ENCODE results near the gene GFRA3.

The GFRA3 gene

DNA sequence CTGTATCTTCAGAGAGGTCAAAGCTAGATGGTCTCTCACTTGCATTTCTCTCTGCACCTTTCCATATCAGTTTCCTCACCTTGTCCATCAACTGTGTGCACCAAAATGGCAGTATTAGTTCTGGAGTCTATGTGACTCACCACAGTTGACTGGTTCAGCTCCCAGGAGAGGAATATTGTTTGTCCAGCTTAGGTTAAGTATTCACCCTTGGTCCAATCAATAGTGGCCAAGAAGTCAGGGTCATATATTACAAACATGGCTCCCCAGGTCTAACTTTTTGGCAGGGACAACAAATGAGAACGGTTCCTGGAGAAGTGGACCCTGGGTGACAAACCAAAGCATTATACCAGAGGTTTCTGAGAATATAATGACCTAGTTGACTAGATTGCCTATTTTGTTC lies 36.4 kb downstream of the GFRA3 start:
- DNase-seq (ENCODE audit: extremely low read depth, low read depth), result no peak

GRCh38 chr5:138234651-138235050 lies 39.8 kb downstream of the GFRA3 start:
- no peak for DNase-seq (ENCODE audit: extremely low read depth, low read depth)
- TF ChIP-seq, protein P1, sequence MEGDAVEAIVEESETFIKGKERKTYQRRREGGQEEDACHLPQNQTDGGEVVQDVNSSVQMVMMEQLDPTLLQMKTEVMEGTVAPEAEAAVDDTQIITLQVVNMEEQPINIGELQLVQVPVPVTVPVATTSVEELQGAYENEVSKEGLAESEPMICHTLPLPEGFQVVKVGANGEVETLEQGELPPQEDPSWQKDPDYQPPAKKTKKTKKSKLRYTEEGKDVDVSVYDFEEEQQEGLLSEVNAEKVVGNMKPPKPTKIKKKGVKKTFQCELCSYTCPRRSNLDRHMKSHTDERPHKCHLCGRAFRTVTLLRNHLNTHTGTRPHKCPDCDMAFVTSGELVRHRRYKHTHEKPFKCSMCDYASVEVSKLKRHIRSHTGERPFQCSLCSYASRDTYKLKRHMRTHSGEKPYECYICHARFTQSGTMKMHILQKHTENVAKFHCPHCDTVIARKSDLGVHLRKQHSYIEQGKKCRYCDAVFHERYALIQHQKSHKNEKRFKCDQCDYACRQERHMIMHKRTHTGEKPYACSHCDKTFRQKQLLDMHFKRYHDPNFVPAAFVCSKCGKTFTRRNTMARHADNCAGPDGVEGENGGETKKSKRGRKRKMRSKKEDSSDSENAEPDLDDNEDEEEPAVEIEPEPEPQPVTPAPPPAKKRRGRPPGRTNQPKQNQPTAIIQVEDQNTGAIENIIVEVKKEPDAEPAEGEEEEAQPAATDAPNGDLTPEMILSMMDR (IDR thresholded peaks at IDR 0.05; ENCODE audit: low read depth, low read length), result no peak

More for the DNA sequence above, 36.4 kb downstream of the GFRA3 start:
- TF ChIP-seq, protein P1 (IDR thresholded peaks at IDR 0.05; ENCODE audit: low read depth, low read length), result no peak

- no peak for DNase-seq (ENCODE audit: extremely low read depth, low read depth)
- TF ChIP-seq, protein P1 (IDR thresholded peaks at IDR 0.05; ENCODE audit: low read depth, low read length), result no peak
These were observed 41.1 kb downstream of the GFRA3 start for GRCh38 chr5:138233280-138233679.

DNA sequence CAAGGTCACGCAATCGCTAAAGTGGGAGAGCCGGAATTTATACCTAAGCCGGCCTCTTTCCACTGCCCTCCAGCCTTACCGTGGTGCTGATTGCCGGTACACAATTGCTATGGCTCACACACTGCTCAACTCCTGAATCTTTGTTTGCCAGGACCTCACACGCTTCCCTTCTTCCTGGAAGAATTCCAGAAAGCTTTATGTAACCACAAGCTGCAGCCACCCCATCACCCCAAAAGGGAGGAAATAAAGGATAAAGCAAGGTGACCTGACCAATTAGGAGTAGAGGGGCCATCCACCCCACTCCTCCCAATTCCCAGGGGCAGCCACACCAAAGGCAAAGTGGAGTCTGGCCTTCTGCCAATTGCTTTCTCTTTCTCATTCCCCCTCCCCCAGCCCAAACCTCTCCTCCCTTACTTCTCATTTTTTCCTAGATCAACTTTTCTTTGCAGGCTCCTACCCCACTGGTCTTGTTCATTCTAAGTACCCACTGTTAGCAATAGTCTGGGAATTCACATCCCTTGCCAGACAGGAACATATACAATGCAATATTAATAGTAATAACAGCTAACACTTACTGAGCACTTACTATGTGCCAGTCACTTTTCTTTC lies 43.3 kb downstream of the GFRA3 start:
- TF ChIP-seq, protein P1 (IDR thresholded peaks at IDR 0.05; ENCODE audit: low read depth, low read length), result no peak
- no peak for DNase-seq (ENCODE audit: extremely low read depth, low read depth)

GRCh38 chr5:138230261-138230660 lies 44.2 kb downstream of the GFRA3 start:
- DNase-seq (ENCODE audit: extremely low read depth, low read depth), result no peak
- TF ChIP-seq, protein P1 (IDR thresholded peaks at IDR 0.05; ENCODE audit: low read depth, low read length), result no peak

DNA sequence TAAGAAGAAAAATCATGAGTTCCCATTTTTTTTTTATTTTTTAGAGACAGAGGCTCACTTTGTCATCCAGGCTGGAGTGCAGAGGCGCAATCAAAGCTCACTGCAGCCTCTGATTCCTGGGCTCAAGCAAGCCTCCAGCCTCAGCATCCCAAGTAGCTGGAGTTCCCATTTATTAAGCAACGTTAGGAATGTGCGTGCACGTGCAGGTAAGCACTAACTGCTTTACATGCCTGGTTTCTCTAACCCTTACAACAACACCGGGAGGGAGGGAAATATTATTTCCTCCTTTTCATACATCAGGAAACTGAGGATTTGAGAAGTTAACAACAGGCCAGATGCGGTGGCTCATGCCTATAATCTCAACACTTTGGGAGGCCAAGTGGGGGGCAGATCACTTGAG lies 45.0 kb downstream of the GFRA3 start:
- DNase-seq (ENCODE audit: extremely low read depth, low read depth), result no peak
- TF ChIP-seq, protein P1 (IDR thresholded peaks at IDR 0.05; ENCODE audit: low read depth, low read length), result no peak

- TF ChIP-seq, protein P1 (IDR thresholded peaks at IDR 0.05; ENCODE audit: low read depth, low read length), result no peak
- DNase-seq (ENCODE audit: extremely low read depth, low read depth), result no peak
These were observed 47.5 kb downstream of the GFRA3 start for GRCh38 chr5:138226910-138227309.
